ENCODE measurements around the gene PCCA. TPM values are rescaled to one million over a fixed set of nuclear protein-coding genes. Genes with fewer than 3 reads are reported as not detected.

Gene PCCA
- total RNA-seq, 4 donors from 2014 or later = 33.8 to 40.3 (median 39.0) TPM

- no peaks in the 10 kb centered on the region for H3K4me1 ChIP-seq
- H3K9me3 ChIP-seq = no peaks in the 10 kb centered on the region
- no peak overlapping the region for H3K4me3 ChIP-seq
- 88% methylated on average over 9 of the region's 9 CpGs for WGBS
- no peak overlapping the region for H3K27ac ChIP-seq (replicated peaks in 1 of 4)
- TF ChIP-seq EP300 (IDR thresholded peaks at IDR 0.05) = no peak
- no peak for TF ChIP-seq POLR2AphosphoS5 (IDR thresholded peaks at IDR 0.05)
- TF ChIP-seq, protein P1, sequence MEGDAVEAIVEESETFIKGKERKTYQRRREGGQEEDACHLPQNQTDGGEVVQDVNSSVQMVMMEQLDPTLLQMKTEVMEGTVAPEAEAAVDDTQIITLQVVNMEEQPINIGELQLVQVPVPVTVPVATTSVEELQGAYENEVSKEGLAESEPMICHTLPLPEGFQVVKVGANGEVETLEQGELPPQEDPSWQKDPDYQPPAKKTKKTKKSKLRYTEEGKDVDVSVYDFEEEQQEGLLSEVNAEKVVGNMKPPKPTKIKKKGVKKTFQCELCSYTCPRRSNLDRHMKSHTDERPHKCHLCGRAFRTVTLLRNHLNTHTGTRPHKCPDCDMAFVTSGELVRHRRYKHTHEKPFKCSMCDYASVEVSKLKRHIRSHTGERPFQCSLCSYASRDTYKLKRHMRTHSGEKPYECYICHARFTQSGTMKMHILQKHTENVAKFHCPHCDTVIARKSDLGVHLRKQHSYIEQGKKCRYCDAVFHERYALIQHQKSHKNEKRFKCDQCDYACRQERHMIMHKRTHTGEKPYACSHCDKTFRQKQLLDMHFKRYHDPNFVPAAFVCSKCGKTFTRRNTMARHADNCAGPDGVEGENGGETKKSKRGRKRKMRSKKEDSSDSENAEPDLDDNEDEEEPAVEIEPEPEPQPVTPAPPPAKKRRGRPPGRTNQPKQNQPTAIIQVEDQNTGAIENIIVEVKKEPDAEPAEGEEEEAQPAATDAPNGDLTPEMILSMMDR (IDR thresholded peaks at IDR 0.05) = no peak
- no peak for TF ChIP-seq POLR2A (IDR thresholded peaks at IDR 0.05; ENCODE audit: low read depth)
- intact Hi-C loops (cut with DNase I) = no loop called here
- H3K36me3 ChIP-seq = peaks cover 10 to 62% (median 38%) of the 10 kb centered on the region in 4 donors
- no peaks in the 10 kb centered on the region for H3K27me3 ChIP-seq
- no peak for DNase-seq (ENCODE audit: extremely low spot score)
Measured at GRCh38 chr13:100527644-100528043, 438.8 kb downstream of the PCCA start.

- no peak overlapping the region for H3K4me3 ChIP-seq
- H3K27me3 ChIP-seq = no peaks in the 10 kb centered on the region
- peaks cover 10 to 64% (median 39%) of the 10 kb centered on the region in 4 donors for H3K36me3 ChIP-seq
- no peaks in the 10 kb centered on the region for H3K9me3 ChIP-seq
- no peak overlapping the region for H3K27ac ChIP-seq (replicated peaks in 1 of 4)
- 97% methylated on average over 9 of the region's 9 CpGs for WGBS
- TF ChIP-seq, protein P1 (IDR thresholded peaks at IDR 0.05) = no peak
- TF ChIP-seq POLR2AphosphoS5 (IDR thresholded peaks at IDR 0.05) (no peak), EP300 (IDR thresholded peaks at IDR 0.05) (no peak), POLR2A (IDR thresholded peaks at IDR 0.05; ENCODE audit: low read depth) (no peak)
- no peaks in the 10 kb centered on the region for H3K4me1 ChIP-seq
- DNase-seq (ENCODE audit: extremely low spot score) = no peak
- intact Hi-C loops (cut with DNase I) = no loop called here
Measured at GRCh38 chr13:100528353-100528752, 439.5 kb downstream of the PCCA start.

DNA sequence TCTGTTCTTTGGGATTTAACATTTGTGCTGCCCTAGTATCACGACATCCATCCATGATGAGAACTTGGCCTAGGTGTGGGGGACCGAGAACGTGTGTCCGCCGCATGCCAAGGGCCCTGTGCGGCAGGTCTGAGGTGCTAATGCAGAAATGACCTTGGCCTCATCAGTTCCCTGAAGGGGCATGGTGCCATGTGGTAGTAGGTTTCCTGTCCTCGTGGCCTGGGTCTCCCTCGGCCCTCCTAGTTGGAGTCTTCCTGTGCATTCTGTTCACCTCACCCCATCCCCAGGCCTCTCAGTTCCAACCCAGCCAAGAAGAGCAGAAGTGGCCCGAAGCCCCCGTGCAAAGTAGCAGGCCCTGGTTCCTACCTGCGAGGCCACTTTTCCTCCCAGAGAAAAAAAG, 439.9 kb downstream of the PCCA start:
- Histone ChIP-seq H3K36me3 (peaks cover 10 to 60% (median 39%) of the 10 kb centered on the region in 4 donors), H3K27ac (replicated peaks in 1 of 4) (no peak overlapping the region), H3K9me3 (no peaks in the 10 kb centered on the region), H3K4me1 (no peaks in the 10 kb centered on the region), H3K27me3 (no peaks in the 10 kb centered on the region), H3K4me3 (no peak overlapping the region)
- TF ChIP-seq POLR2A (IDR thresholded peaks at IDR 0.05; ENCODE audit: low read depth) (no peak), EP300 (IDR thresholded peaks at IDR 0.05) (no peak), POLR2AphosphoS5 (IDR thresholded peaks at IDR 0.05) (no peak)
- TF ChIP-seq, protein P1 (IDR thresholded peaks at IDR 0.05) = no peak
- intact Hi-C loops (cut with DNase I) = no loop called here
- DNase-seq (ENCODE audit: extremely low spot score) = no peak
- 96% methylated on average over 11 of the region's 11 CpGs for WGBS

DNA sequence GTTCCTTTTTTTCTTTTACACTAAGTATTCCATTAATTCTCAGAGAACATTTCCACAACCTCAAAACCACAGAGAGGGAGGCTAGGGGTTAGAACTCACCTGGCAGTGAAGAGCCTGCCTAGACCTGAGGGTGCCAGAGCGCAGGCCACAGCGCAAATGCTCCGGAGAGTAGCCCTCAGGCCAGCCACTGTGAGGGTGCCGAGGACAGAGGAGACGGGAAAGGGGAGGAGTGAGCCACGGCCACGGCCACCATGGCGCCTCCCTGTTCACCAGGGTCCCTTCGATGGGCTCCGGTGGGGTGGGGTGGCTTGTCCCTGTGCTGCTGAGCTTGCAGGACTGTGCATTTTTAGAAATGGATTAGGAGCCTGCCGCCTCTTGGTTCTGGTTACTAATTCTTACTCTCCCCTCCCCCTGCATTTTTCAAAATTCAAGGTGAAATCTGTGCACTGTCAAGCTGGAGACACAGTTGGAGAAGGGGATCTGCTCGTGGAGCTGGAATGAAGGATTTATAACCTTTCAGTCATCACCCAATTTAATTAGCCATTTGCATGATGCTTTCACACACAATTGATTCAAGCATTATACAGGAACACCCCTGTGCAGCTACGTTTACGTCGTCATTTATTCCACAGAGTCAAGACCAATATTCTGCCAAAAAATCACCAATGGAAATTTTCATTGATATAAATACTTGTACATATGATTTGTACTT, 440.9 kb downstream of the PCCA start:
- H3K9me3 ChIP-seq = no peaks in the 10 kb centered on the region
- WGBS = 96% methylated on average over 15 of the region's 15 CpGs
- H3K4me1 ChIP-seq = no peaks in the 10 kb centered on the region
- TF ChIP-seq, protein P1 (IDR thresholded peaks at IDR 0.05) = no peak
- TF ChIP-seq POLR2AphosphoS5 (IDR thresholded peaks at IDR 0.05) = no peak
- TF ChIP-seq EP300 (IDR thresholded peaks at IDR 0.05) = no peak
- no peak for TF ChIP-seq POLR2A (IDR thresholded peaks at IDR 0.05; ENCODE audit: low read depth)
- peaks cover 10 to 58% (median 39%) of the 10 kb centered on the region in 4 donors for H3K36me3 ChIP-seq
- intact Hi-C loops (cut with DNase I) = no loop called here
- H3K27ac ChIP-seq (replicated peaks in 1 of 4) = no peak overlapping the region
- no peaks in the 10 kb centered on the region for H3K27me3 ChIP-seq
- no peak for DNase-seq (ENCODE audit: extremely low spot score)
- H3K4me3 ChIP-seq = no peak overlapping the region

All from esophagus muscularis mucosa (tissue), 4 donors.